ENCODE data around the gene CCDC158. TPM values are rescaled to one million over a fixed set of nuclear protein-coding genes. Genes with fewer than 3 reads are reported as not detected.

CCDC158 gene
- total and polyA plus RNA-seq, 10 of the 15 experiments (the other 5 are each of a cell fraction or from before 2014, with no cell fraction given), result not detected

DNA sequence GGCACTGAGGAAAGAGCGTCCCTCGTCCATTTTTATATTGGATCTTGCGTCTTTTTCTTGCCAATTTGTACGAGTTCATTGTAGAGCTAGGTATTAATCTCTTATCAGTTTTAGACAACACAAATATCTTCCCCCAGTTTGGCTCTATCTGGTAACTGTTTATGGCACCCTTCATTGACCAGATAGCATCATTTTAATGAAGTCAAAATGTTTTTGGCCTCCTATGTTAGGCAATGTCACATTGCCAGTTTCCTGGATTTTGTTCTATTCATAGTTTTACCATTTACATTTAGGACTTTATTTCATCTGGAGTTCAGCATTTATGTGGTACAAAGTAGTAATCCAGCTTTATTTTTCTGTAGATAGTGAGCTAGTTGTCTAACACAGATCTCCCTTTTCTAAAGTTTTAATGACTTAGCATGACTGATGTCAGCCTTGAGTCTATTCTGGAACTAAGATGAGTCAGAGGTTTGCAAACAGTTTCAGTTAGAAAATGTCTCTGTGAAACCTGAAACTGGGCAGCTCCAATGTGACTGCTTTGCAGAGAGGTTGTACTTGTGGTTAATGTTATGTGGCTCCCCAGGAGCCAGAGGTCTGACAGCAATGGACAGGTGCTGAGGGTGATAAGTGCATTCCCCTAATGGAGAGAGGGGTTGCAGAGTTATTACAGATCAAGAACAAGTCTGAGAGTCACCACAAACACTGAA is 119.7 kb downstream of the CCDC158 start (continued):
- TF ChIP-seq, protein P1, sequence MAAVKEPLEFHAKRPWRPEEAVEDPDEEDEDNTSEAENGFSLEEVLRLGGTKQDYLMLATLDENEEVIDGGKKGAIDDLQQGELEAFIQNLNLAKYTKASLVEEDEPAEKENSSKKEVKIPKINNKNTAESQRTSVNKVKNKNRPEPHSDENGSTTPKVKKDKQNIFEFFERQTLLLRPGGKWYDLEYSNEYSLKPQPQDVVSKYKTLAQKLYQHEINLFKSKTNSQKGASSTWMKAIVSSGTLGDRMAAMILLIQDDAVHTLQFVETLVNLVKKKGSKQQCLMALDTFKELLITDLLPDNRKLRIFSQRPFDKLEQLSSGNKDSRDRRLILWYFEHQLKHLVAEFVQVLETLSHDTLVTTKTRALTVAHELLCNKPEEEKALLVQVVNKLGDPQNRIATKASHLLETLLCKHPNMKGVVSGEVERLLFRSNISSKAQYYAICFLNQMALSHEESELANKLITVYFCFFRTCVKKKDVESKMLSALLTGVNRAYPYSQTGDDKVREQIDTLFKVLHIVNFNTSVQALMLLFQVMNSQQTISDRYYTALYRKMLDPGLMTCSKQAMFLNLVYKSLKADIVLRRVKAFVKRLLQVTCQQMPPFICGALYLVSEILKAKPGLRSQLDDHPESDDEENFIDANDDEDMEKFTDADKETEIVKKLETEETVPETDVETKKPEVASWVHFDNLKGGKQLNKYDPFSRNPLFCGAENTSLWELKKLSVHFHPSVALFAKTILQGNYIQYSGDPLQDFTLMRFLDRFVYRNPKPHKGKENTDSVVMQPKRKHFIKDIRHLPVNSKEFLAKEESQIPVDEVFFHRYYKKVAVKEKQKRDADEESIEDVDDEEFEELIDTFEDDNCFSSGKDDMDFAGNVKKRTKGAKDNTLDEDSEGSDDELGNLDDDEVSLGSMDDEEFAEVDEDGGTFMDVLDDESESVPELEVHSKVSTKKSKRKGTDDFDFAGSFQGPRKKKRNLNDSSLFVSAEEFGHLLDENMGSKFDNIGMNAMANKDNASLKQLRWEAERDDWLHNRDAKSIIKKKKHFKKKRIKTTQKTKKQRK (IDR thresholded peaks at IDR 0.05; ENCODE audit: low read depth, low read length), result no peak
- TF ChIP-seq BCL11A (IDR thresholded peaks at IDR 0.05; ENCODE audit: low read depth, low read length) (peak; percentile 75), TCF3 (IDR thresholded peaks at IDR 0.05; ENCODE audit: borderline replicate concordance, insufficient read depth, low read depth, low read length) (peak; percentile 81; the same call in 1 of the 2 replicates), PML (IDR thresholded peaks at IDR 0.05; ENCODE audit: low read length) (peak; percentile 64), FOXK2 (IDR thresholded peaks at IDR 0.05) (no peak), TCF7 (IDR thresholded peaks at IDR 0.05; ENCODE audit: borderline replicate concordance) (peak; percentile 29; the same call in 1 of the 2 replicates), IKZF2 (IDR thresholded peaks at IDR 0.05) (peak; percentile 36 to 46; a peak in 1 of 4 replicates), ETV6 (conservative IDR thresholded peaks at IDR 0.05 in 1 of 2, IDR thresholded peaks at IDR 0.05 in 1 of 2; ENCODE audit: borderline replicate concordance in 1 of 2, low read depth in 1 of 2) (peak in 1 of 2 experiments; percentile 60; a peak in 1 of 4 replicates), RELA (IDR thresholded peaks at IDR 0.05; ENCODE audit: borderline replicate concordance, partially characterized antibody) (no peak), ZNF274 (IDR thresholded peaks at IDR 0.05; ENCODE audit: insufficient read depth, insufficient read length) (no peak), RUNX3 (IDR thresholded peaks at IDR 0.05; ENCODE audit: low read length) (peak; percentile 98), SP1 (IDR thresholded peaks at IDR 0.05; ENCODE audit: low read depth, low read length) (peak; percentile 9), SIX5 (IDR thresholded peaks at IDR 0.05; ENCODE audit: low read depth, low read length, severe bottlenecking) (no peak), YY1 (IDR thresholded peaks at IDR 0.05; ENCODE audit: low read depth, low read length) (peak; percentile 54; the same call in 1 of the 2 replicates)
- TF ChIP-seq, protein P2, sequence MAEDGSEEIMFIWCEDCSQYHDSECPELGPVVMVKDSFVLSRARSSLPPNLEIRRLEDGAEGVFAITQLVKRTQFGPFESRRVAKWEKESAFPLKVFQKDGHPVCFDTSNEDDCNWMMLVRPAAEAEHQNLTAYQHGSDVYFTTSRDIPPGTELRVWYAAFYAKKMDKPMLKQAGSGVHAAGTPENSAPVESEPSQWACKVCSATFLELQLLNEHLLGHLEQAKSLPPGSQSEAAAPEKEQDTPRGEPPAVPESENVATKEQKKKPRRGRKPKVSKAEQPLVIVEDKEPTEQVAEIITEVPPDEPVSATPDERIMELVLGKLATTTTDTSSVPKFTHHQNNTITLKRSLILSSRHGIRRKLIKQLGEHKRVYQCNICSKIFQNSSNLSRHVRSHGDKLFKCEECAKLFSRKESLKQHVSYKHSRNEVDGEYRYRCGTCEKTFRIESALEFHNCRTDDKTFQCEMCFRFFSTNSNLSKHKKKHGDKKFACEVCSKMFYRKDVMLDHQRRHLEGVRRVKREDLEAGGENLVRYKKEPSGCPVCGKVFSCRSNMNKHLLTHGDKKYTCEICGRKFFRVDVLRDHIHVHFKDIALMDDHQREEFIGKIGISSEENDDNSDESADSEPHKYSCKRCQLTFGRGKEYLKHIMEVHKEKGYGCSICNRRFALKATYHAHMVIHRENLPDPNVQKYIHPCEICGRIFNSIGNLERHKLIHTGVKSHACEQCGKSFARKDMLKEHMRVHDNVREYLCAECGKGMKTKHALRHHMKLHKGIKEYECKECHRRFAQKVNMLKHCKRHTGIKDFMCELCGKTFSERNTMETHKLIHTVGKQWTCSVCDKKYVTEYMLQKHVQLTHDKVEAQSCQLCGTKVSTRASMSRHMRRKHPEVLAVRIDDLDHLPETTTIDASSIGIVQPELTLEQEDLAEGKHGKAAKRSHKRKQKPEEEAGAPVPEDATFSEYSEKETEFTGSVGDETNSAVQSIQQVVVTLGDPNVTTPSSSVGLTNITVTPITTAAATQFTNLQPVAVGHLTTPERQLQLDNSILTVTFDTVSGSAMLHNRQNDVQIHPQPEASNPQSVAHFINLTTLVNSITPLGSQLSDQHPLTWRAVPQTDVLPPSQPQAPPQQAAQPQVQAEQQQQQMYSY (CRISPR knock-in tag; IDR thresholded peaks at IDR 0.05), result no peak
- TF ChIP-seq, protein P3, sequence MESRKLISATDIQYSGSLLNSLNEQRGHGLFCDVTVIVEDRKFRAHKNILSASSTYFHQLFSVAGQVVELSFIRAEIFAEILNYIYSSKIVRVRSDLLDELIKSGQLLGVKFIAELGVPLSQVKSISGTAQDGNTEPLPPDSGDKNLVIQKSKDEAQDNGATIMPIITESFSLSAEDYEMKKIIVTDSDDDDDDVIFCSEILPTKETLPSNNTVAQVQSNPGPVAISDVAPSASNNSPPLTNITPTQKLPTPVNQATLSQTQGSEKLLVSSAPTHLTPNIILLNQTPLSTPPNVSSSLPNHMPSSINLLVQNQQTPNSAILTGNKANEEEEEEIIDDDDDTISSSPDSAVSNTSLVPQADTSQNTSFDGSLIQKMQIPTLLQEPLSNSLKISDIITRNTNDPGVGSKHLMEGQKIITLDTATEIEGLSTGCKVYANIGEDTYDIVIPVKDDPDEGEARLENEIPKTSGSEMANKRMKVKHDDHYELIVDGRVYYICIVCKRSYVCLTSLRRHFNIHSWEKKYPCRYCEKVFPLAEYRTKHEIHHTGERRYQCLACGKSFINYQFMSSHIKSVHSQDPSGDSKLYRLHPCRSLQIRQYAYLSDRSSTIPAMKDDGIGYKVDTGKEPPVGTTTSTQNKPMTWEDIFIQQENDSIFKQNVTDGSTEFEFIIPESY (IDR thresholded peaks at IDR 0.05), result no peak
- TF ChIP-seq, protein P4, sequence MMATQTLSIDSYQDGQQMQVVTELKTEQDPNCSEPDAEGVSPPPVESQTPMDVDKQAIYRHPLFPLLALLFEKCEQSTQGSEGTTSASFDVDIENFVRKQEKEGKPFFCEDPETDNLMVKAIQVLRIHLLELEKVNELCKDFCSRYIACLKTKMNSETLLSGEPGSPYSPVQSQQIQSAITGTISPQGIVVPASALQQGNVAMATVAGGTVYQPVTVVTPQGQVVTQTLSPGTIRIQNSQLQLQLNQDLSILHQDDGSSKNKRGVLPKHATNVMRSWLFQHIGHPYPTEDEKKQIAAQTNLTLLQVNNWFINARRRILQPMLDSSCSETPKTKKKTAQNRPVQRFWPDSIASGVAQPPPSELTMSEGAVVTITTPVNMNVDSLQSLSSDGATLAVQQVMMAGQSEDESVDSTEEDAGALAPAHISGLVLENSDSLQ (IDR thresholded peaks at IDR 0.05), result peak; percentile 47

Measured in GM12878 (cell line).